HG03457 (cell line): Measurements from ENCODE around the gene MAP2K4.
"Not testable (repeated sequence)": the region's sequence is repeated elsewhere in the genome, so short reads cannot be mapped to it uniquely, and the experiment has no call there.

ENCODE experiments used
- ATAC-seq: cut with Tn5 transposase; IDR thresholded peaks from one replicate; pipeline ENCODE4 v1.9.1; 2021; ENCODE audit warnings: moderate number of reproducible peaks; ENCODE audit not compliant: unreplicated experiment

The MAP2K4 gene

DNA sequence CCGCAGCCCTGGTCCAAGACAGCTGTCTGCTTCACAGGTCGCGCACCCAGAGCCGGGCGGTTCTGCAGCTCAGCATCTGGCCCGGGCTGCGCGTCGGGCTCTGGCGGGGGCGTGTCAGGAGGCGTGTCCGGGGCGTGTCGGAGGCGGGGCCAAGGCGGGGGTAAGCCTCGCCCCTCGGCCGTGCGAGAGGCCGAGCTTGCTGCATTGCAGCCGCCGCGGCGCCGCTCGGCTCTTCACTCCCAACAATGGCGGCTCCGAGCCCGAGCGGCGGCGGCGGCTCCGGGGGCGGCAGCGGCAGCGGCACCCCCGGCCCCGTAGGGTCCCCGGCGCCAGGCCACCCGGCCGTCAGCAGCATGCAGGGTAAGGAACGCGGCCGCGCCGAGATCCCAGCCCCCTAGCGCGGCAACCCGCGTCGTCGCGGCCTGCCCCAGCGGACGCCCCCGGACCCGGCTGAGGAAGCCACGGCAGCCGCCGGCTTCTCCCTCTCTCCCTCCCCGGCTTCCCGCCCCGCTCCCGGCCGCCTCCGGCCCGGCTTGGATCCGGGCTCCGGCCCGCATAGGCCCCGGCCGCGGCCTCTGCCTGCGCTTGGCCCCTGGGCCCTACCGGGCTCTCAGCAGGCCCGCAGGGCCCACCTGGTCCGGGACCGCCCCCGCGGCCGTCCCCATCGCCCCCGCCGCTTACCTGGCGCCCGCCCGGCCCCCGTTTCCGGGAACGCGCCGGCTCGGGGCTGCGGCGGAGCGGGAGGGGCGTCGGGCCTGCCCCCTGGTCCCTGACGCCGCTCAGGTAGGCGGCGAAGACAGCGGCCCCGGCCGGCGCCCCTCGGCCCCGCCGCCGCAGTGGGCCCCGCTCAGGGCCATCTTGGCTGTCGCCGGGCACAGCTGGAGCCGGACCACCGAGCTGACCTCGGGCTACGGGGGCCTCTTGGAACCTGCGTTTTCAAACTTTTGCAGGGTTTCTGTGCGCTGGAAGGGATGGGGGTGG is at the start of gene MAP2K4:
MAP2K4 (plus strand) TSS at position 236 of the 981 bp plus-strand sequence; CDS start at position 246, 10 bp downstream.
- ATAC-seq, result peak; percentile 88

DNA sequence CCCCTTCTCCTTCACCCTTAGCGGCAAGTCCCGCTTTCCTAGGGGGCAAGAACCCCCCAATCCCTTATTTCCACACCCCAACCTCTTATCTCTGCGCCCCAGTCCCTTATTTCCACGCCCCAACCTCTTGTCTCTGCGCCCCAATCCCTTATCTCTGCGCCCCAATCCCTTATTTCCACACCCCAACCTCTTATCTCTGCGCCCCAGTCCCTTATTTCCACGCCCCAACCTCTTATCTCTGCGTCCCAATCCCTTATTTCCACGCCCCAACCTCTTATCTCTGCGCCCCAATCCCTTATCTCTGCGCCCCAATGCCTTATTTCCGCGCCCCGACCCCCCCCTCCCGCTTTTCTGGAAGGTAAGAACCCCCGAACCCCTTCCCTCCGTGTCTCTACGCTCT is 47.9 kb upstream of the MAP2K4 start:
- ATAC-seq, result not testable (repeated sequence)

DNA sequence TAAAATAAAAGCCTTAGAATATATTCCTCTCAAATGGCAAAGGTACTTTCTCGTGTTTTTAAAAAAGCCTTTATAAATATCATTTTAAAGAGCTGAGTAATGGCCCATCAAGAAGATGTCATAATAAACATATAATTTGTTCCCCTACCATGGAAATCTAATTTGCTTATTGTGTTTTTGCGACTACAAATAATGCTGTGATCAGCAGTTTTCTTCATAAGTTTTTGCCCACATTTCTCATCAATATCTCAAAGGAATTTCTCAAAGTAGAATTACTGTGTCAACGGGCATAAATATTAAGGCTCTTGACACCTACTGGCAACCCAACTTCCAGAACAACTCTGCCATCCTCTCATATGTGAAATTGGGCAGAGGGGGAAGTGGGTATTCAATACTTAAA is 40.9 kb upstream of the MAP2K4 start:
- ATAC-seq, result no peak

DNA sequence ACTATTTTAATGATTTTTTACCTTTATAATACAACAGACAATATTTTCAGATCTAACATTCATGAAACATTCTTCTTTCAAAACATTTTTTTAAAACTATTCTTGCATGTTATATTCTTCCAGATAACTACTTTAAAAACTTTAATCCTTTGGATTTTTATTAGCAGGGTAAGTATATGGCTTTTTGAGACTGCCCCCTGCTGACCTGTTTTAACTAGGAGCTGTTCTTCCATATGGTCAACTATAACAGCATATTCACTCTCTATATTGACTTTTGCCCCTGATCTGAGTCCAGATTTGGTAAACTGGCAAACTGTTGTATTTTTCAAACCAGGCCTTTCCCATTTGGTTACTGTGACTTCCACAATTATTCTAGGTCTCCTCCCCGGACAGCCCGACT is 39.9 kb upstream of the MAP2K4 start:
- no peak for ATAC-seq

DNA sequence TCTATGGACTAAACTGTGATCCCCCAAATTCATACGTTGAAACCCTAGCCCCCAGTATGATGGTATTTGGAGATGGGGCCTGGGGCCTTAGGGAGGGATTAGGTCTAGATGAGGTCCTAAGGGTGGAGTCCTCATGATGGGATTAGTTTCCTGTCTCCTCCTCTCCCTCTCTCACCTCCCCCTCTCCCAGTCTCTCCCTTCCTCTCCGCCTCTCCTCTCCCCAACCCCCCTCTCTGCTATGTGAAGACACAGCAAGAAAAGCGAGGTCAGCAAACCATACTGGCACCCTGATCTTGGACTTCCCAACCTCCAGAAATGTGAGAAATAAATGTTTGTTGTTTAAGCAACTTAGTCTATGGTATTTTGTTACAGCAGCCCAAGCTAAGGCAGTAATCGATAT is 38.8 kb upstream of the MAP2K4 start:
- no peak for ATAC-seq

DNA sequence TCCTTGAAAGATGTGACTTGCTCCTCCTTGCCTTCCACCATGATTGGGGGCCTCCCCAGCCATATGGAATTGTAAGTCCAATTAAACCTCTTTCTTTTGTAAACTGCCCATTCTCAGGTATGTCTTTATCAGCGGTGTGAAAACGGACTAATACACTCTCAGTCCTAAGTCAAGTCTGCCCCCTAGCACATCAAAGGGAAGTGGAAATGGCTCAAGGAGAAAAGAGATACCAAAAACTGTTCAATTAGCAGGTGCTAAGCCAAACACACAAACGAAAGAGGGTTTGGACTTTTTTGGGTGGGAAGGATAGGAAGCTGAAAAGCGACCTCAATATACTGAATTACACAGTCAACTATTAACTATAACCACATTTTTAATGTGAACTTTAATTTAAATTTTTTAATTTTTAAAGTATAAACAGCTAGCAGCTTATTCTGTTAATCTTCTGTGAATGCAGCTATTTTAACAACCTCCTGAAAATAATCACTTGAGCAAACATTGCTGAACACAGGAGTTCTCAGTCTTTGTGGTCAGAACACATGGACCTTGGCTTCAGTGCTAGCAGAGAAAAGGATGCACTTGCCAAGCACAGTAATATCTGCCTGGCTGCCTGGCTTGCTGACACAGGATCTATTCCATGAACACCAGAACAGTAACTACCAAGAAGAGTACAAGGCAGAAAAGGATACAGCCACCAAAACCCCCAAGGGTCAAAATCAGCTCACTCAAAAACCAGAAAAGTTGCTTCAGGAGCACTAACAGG is 34.3 kb upstream of the MAP2K4 start:
- ATAC-seq, result no peak

DNA sequence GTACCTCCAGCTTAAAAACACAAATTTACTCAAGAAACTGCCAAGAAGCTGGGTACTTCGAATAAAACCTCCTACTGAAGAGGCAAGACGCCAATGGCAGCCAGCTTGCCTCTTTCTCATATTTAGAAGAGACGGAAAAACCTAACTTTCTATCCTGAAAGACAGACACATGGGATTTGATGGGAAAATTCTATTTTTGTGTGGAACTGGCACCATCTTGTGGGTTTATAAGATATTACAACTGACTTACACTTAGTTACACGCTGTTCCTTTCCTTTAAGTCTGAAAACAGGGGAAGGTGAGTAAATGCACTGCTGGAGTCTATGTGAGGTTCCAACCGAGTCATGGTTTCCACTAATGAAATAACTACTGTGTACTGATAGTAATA is 33.7 kb upstream of the MAP2K4 start:
- no peak for ATAC-seq

DNA sequence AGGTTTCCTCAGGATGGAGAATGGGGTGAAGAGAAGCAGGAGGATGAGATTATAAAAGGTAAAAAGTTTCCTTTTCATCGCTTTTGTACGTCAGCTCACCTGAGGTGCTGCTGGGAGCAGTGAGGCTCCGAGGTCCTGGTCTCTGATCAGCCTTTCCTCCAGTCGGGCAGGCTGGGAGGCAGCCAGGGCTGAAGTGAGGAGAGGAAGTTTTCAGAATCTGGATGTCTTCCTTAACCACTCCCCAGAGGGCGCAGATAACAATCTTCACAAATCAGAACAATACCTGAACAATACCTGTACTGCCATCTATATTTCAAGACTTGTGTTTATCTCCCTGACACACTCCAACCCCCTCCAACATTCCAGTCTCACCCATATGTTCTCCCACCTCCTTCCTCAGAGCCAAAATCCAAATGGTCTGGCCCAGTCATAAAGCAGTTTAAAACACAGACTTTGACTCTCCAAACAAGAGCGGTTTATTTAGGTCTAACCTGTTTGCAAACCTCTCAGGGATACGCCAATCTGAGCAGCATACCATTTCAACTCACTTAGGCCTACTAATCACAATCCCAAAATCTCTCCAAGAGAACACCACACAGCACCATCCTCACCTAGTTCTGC is 30.2 kb upstream of the MAP2K4 start:
- ATAC-seq, result no peak

DNA sequence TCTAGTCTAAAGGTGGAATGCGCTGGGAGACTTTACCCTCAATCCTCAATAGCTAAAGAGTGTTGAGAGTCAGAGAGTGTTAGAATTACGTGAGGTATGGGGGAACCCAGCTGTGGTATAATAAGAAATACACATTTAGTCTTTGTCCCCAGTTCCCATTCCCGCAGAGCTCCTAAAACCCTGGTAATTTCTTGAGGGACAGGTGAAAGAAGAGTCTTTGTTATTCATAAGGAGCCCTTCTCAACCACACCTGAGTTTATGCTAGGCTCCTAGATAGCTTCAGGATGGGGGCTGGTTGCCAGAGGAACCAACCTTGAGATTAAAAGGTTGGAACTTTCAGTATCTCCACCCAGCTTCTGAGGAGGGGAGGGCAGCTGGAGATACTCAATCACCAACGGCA is 29.2 kb upstream of the MAP2K4 start:
- no peak for ATAC-seq

DNA sequence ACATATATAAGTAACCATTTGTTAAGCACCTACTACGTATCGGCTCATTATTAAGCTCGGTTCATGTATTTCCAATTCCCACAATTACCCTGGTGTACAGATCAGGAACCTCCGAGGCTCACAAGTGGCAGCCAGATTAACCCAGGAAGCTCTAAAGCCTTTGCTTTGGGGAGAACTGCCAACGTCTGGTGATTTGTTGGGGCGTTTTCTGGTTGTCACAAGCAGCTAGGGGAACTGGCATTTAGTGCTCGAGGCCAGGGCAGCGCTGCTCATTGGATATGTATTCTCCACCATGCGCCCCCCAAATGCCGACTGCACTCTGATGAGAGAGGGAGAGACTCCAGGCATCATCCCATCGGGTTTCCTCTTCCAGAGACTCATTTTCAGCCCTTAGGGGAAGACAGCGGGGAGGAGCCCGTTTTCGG is 23.9 kb upstream of the MAP2K4 start:
- ATAC-seq, result peak; percentile 34

DNA sequence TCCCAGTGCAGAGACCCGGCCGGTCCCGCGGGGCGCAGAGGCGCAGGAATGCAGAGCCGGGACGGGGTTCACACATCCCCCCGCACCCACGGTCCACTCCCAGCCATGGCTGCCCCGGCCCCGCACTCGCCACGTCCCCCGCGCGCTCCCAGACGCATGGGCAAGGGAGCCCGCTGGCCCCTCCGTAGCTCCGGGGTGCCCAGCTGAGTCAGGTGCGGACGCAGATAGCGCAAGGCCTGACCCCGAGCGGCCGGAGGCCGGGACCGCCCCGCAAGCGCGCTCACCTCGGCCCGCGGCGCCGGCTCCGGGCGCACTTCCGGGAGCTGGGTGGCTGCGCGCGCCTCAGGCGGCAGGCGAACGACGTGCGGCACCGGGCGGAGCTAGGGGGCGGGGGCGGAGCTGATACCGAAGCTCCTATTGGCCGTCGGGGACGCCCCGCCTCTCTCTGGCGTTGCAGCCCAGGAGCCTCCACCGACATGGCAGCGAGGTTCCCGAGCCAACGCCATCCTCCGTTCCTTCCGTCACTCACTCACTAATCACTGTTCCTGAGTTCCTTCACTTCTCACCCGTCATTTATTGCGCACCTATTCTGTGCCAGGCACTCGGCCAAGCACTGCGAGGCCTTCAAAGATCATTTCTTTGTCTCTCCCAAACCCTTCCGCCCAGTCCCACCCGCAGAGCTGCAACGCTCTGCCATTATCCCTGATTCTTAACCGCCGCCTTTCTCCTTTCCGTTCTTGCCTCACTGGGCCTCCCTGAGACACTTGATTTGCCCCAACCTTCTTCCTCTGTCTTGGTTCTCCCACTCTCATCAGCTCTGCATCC is 23.3 kb upstream of the MAP2K4 start, which contains the start of gene ZNF18:
ZNF18 (minus strand) TSS at position 329 of the 825 bp plus-strand sequence. CDS start 4,646 bp downstream, outside the sequence.
- ATAC-seq, result peak; percentile 97

DNA sequence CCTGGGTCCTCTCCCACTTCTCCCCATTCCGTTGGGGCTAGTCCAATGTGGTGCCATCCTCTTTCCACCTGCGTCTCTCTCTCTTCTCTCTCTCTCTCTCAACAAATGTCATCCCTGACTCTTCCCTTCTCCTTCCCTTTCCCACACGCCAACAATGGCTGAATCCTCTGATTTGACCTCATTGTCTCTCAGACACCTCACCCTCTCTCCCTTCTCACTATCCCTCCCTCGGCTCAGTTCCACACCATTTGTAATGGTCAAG is 22.8 kb upstream of the MAP2K4 start:
- ATAC-seq, result no peak

DNA sequence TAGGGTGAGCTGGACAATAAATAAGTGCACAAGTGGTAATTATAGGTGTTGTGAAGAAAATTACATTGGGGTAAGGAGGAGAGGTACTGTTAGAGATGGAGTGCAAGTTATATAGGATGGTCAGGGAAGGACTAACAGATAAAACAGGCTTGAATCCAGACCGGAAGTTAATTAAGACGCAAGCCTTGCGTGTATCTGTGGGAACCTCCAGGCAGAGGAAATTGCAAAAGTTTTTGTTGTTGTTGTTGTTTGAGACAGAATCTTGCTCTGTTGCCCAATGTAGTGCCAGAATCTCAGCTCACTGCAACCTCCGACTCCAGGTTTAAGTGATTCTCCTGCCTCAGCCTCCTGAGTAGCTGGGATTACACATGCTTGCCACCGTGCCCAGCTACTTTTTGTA is 21.0 kb upstream of the MAP2K4 start:
- ATAC-seq, result no peak

DNA sequence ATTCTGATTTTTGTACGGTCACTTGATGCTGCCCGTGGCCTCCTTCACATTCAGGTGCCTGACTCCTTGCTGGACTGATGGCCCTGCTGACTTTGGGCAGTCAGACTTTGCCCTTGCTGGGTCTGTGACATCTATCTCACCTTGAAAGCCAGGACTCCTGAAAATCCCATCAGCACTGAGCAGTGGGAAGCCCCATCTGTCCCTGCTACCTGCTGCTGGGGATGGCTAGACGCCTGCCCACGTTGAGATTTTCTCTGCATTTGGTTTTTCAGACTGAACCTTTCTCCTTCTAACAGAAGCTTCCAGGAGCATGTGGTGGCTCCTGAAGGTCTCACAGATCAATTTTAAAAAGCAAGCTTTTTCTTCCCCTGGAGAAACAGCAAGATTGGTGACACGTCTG is 13.2 kb upstream of the MAP2K4 start:
- no peak for ATAC-seq

DNA sequence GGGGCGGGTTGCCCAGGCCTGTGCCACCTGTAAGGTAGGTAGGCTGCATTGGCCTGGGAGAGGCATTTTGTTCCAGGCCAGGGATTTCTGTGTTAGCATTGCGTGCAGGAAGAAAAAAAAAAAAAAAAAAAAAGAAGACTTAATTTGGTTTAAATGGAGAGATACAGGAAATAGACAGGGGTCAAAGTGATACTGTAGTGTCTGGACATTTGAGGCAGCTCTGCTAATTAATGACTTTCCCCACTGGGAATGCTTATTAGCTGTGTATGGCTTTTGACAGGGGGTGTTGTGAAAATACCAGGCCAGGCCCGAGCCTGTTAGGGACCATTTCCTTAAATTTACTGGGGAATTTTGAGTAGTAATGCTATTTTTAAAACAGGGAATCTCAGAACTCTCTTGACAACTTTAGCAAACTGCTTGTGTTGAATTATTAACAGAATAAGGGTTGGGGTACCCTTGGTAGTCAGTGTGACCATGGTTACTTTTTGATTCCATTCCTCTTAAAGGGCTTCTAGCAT is 1.0 kb downstream of the MAP2K4 start:
- no peak for ATAC-seq

DNA sequence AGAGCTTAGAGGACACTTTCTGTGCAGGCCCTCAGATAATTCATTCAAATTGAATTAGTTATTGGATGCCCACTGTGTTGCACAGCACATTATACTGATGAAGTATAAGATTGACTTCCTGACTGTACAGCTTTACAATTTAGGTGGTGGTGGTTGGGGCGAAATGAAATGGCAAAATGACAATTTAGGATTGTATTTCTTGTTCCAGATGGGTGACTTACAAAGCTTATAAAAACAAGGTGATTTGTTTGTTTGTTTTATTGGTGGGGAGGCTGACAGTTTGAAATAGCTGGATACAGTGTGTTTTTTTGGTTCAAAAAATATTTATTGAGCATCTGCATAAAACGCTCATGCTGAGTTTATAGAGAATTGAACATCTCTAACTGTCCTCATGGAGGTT is 1.6 kb downstream of the MAP2K4 start:
- no peak for ATAC-seq

DNA sequence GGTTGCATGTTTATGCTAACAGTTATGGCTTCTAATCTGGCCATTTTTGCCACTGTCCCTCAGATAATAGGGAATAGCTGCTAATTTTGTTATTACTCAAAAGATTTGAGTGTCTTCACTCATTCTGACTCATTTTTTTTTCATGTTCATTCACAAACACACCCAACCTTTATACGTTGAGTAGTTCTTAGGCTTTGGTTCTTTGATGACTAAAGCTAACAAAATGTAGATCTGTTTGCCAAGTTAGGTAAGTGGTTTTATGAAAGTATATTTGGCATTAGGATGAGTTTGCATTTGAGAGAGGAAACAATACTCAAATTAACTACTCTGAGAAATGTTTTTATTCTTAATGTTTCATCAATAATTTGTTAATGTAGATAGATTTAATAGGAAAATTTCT is 3.6 kb downstream of the MAP2K4 start:
- no peak for ATAC-seq

DNA sequence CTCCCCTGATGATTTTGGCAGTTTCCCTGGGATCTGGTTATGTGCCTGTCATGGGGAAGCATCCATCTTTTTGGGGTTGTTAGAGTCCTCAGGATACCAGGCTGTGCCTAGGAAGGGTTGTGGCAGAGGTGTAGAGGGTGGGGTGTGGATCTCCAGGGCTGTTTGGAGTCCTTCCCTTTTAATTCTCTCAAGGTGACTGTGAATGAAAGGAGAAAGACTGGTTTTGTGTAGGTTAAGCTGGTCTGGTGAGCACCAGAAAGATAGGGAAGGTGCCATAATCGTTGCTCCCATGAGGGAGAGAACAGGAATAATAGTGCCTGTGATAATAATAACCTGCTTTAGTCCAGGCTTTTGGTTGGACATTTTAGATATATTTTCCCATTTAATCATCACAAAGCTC is 7.0 kb downstream of the MAP2K4 start:
- ATAC-seq, result no peak

DNA sequence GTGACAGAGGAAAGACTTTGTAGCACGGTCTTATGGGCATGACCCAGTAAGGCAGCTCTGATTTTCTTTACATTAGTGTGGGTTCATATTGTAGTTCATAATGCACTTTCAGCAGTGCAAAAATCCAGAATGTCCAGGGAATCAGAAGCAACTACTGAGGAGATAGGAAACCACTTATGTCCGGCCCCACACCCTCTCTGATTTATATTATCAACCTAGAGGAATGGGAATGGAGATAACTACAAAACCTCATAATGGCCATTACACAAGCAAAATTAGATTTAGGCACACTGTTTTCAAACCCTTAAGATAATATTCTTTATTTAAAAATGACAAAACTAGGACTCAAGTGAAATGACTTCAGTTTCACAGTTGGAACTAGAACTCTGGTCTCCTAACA is 7.9 kb downstream of the MAP2K4 start:
- ATAC-seq, result no peak

DNA sequence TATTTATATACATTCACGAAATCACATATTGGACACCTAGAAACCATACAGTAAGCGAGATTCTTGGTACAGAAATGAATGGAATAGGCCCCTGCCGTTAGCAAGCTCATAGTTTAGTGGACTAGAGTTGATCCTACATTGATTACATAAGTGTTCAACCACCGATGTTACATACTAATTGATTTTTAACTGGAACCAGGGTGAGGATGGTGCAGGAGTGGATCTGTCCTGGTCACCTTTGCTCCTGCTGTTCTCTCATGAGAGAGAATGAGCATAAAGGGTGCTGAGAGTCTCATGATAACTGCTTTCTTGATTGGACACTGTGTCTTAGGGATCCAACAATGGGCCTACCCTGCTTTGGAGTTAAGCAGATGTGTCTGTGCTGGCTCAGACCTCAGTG is 13.9 kb downstream of the MAP2K4 start:
- ATAC-seq, result no peak

DNA sequence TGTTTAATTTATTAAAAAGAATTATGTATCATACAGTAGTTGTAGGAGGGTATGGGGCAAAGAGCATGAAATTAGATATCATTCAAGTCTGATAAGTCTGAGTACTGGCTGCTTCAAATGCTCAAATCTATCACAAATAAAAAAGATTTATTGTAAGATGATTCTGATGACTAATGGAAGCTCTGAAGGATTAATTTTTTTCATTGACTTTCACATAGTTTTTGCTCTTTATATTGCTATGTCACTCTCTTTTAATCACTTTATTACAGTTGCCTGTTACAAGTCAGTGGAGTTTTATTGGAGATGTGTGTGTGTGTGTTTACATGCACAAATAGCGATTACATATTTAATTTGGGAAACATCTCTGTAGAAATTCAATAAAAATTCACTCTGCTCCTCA is 15.0 kb downstream of the MAP2K4 start:
- ATAC-seq, result no peak
